HL-60 (cell line): ENCODE results near the gene ZBTB45.

Experiments used
- DNase-seq, 2 experiments: peaks; one replicate each; pipeline ENCODE4 v3.0.0-alpha.2; 2010 to 2020; ENCODE audit warnings: low read depth in 1 of 2, low spot score in 1 of 2
- H3K27ac ChIP-seq: fragments of 250-450 bp; sonication (Bioruptor Pico); replicated peaks from 2 replicates; pipeline ENCODE4 v1.5.1; 2020; ENCODE audit warnings: mild to moderate bottlenecking, moderate library complexity
- H3K27me3 ChIP-seq: fragments of 250-450 bp; sonication (Bioruptor Pico); 2 replicates; pipeline ENCODE4 v1.5.1; 2021; ENCODE audit warnings: mild to moderate bottlenecking, moderate library complexity; ENCODE audit not compliant: insufficient read depth, poor library complexity, severe bottlenecking
- H3K4me3 ChIP-seq: replicated peaks from 2 replicates; pipeline ENCODE4 v1.5.1; 2011; ENCODE audit warnings: mild to moderate bottlenecking, control low read depth, low read length; ENCODE audit not compliant: insufficient read depth
- CTCF ChIP-seq: IDR thresholded peaks from one replicate; pipeline ENCODE4 v1.5.1; 2011; ENCODE audit warnings: low read length, control low read depth, inconsistent platforms; ENCODE audit not compliant: insufficient read depth
- GABPA ChIP-seq: IDR thresholded peaks from 2 replicates; pipeline ENCODE4 v1.6.1; 2012; ENCODE audit warnings: low read depth
- POLR2AphosphoS5 ChIP-seq: IDR thresholded peaks from 2 replicates; pipeline ENCODE4 v1.6.1; 2012; ENCODE audit warnings: low read depth
- REST ChIP-seq: IDR thresholded peaks from 2 replicates; pipeline ENCODE4 v1.6.1; 2012; ENCODE audit warnings: low read depth; ENCODE audit not compliant: insufficient replicate concordance
- SPI1 ChIP-seq: IDR thresholded peaks from 2 replicates; pipeline ENCODE4 v1.6.1; 2012; ENCODE audit warnings: low read depth, mild to moderate bottlenecking, borderline replicate concordance

ZBTB45 gene

GRCh38 chr19:58563823-58564222 is 44.2 kb upstream of the ZBTB45 start:
- TF ChIP-seq CTCF (no peak), REST (no peak), POLR2AphosphoS5 (no peak), SPI1 (no peak), GABPA (no peak)
- DNase-seq: no peak
- Histone ChIP-seq H3K27ac (no peak overlapping the region), H3K4me3 (no peak overlapping the region), H3K27me3 (no peaks in the 10 kb centered on the region)

- TF ChIP-seq REST (no peak), SPI1 (no peak), POLR2AphosphoS5 (no peak; the same call in 1 of the 2 replicates), CTCF (no peak), GABPA (no peak)
- no peaks in the 10 kb centered on the region for H3K27me3 ChIP-seq
- H3K4me3 ChIP-seq: peak overlapping the region; percentile 21
- no peak for DNase-seq
- no peak overlapping the region for H3K27ac ChIP-seq
Observed at GRCh38 chr19:58563034-58563573, 43.5 kb upstream of the ZBTB45 start.

GRCh38 chr19:58562122-58563033 is 42.8 kb upstream of the ZBTB45 start:
- TF ChIP-seq CTCF: no peak
- TF ChIP-seq REST: no peak
- peak; percentile 60 for TF ChIP-seq GABPA
- TF ChIP-seq SPI1: no peak
- TF ChIP-seq POLR2AphosphoS5: peak; percentile 76; the same call in 1 of the 2 replicates
- H3K4me3 ChIP-seq: peak overlapping the region; percentile 21
- H3K27me3 ChIP-seq: no peaks in the 10 kb centered on the region
- no peak for DNase-seq
- H3K27ac ChIP-seq: no peak overlapping the region
